Hepatocyte (in vitro differentiated cells): ENCODE data around the gene PNO1. TPM values are rescaled to one million over a fixed set of nuclear protein-coding genes. Genes with fewer than 3 reads are reported as not detected.

Experiments
- DNase-seq: peaks from one replicate; pipeline ENCODE4 v3.0.0-alpha.2; 2016; ENCODE audit warnings: low spot score
- H2AFZ ChIP-seq: fragments of 200-600 bp; sonication (generic); 2 replicates; pipeline ENCODE4 v1.6.0; 2016; ENCODE audit warnings: antibody characterized with exemption, mild to moderate bottlenecking
- H3K27ac ChIP-seq: fragments of 200-600 bp; sonication (generic); 2 replicates; pipeline ENCODE4 v1.5.1; 2016; ENCODE audit warnings: mild to moderate bottlenecking
- H3K27me3 ChIP-seq: fragments of 200-600 bp; sonication (generic); 2 replicates; pipeline ENCODE4 v1.6.1; 2016
- H3K36me3 ChIP-seq: fragments of 200-600 bp; sonication (generic); replicated peaks from 2 replicates; pipeline ENCODE4 v1.5.1; 2016; ENCODE audit warnings: low read depth; ENCODE audit not compliant: insufficient read depth
- H3K4me1 ChIP-seq: fragments of 200-600 bp; sonication (generic); 2 replicates; pipeline ENCODE4 v1.5.1; 2016; ENCODE audit warnings: mild to moderate bottlenecking, moderate library complexity; ENCODE audit not compliant: insufficient read depth
- H3K4me2 ChIP-seq: fragments of 200-600 bp; sonication (generic); 2 replicates; pipeline ENCODE4 v1.6.0; 2016
- H3K4me3 ChIP-seq: fragments of 200-600 bp; sonication (generic); 2 replicates; pipeline ENCODE4 v1.5.1; 2016; ENCODE audit warnings: mild to moderate bottlenecking
- H3K79me2 ChIP-seq: fragments of 200-600 bp; sonication (generic); 2 replicates; pipeline ENCODE4 v1.6.0; 2017; ENCODE audit warnings: mild to moderate bottlenecking
- H3K9me2 ChIP-seq: fragments of 200-600 bp; sonication (generic); replicated peaks from 2 replicates; pipeline ENCODE4 v1.6.0; 2017; ENCODE audit warnings: mild to moderate bottlenecking; ENCODE audit not compliant: insufficient read depth
- H3K9me3 ChIP-seq: fragments of 200-600 bp; sonication (generic); 2 replicates; pipeline ENCODE4 v1.5.1; 2016; ENCODE audit warnings: low read depth, mild to moderate bottlenecking
- H4K20me1 ChIP-seq: fragments of 200-600 bp; sonication (generic); 2 replicates; pipeline ENCODE4 v1.6.0; 2016; ENCODE audit warnings: mild to moderate bottlenecking; ENCODE audit not compliant: insufficient read depth, poor library complexity, severe bottlenecking
- EZH2 ChIP-seq: fragments of 200-600 bp; sonication (generic); IDR thresholded peaks from 2 replicates; pipeline ENCODE4 v1.6.1; 2016; ENCODE audit warnings: antibody characterized with exemption, mild to moderate bottlenecking, borderline replicate concordance
- EZH2phosphoT487 ChIP-seq: fragments of 200-600 bp; sonication (generic); IDR thresholded peaks from one replicate; pipeline ENCODE4 v1.6.1; 2018; ENCODE audit warnings: antibody characterized with exemption, mild to moderate bottlenecking, low read depth, moderate library complexity; ENCODE audit not compliant: unreplicated experiment, severe bottlenecking
- WGBS: methylation state at CpG from one replicate; pipeline ENCODE4 v1.1.6; 2016; ENCODE audit warnings: low lambda C conversion rate; ENCODE audit errors: missing lambda C conversion rate; 5-methylcytosine and 5-hydroxymethylcytosine counted together
- polyA plus RNA-seq: library from polyadenylated mRNA; unstranded; fragments of >200 nt; fragmentation: Nextera tagmentation; extraction: Ambion mirVana; gene quantifications from 2 replicates; pipeline ENCODE4 v1.2.1, GENCODE V29; 2016
- total RNA-seq: library from RNA; depleted of rRNA; stranded (reverse); fragments of >200 nt; gene quantifications from 2 replicates; pipeline ENCODE4 v1.2.3, GENCODE V29; 2014
- TF ChIP-seq, protein P1 (sequence below): fragments of 200-600 bp; sonication (generic); IDR thresholded peaks from 2 replicates; pipeline ENCODE4 v1.5.1; 2016; ENCODE audit warnings: antibody characterized with exemption, mild to moderate bottlenecking; ENCODE audit not compliant: poor library complexity

PNO1 gene
- total and polyA plus RNA-seq, 2 experiments from 2014 or later: 15.5 to 22.9 TPM

DNA sequence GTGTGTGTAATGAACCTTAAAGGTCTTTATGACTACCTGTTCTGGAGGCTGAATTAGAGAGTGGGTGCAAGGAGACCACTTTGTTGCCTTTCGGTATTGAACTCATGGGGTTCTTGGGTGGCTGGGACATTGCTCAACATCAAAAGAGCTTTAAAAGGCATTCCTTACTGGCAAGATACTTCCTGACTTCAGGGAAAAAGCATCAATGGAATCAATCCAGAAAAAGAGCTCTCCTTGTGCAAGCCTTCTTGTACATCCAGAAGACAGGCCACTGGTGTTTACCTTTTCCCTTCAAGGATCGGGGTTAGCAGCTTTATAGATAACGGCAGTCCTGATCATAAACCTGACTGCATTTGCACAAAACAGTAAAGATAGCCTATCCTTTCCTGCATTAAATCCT is 9.5 kb downstream of the PNO1 start:
- H2AFZ ChIP-seq: no peak overlapping the region
- TF ChIP-seq EZH2phosphoT487: no peak
- TF ChIP-seq, protein P1, sequence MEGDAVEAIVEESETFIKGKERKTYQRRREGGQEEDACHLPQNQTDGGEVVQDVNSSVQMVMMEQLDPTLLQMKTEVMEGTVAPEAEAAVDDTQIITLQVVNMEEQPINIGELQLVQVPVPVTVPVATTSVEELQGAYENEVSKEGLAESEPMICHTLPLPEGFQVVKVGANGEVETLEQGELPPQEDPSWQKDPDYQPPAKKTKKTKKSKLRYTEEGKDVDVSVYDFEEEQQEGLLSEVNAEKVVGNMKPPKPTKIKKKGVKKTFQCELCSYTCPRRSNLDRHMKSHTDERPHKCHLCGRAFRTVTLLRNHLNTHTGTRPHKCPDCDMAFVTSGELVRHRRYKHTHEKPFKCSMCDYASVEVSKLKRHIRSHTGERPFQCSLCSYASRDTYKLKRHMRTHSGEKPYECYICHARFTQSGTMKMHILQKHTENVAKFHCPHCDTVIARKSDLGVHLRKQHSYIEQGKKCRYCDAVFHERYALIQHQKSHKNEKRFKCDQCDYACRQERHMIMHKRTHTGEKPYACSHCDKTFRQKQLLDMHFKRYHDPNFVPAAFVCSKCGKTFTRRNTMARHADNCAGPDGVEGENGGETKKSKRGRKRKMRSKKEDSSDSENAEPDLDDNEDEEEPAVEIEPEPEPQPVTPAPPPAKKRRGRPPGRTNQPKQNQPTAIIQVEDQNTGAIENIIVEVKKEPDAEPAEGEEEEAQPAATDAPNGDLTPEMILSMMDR: no peak
- no peak for TF ChIP-seq EZH2
- no peaks in the 10 kb centered on the region for H3K27me3 ChIP-seq
- H3K79me2 ChIP-seq: no peaks in the 10 kb centered on the region
- WGBS: 47% methylated on average over 3 of the region's 3 CpGs
- H3K4me2 ChIP-seq: no peak overlapping the region
- H3K4me1 ChIP-seq: no peaks in the 10 kb centered on the region
- no peaks in the 10 kb centered on the region for H3K9me3 ChIP-seq
- no peaks in the 10 kb centered on the region for H4K20me1 ChIP-seq
- no peaks in the 10 kb centered on the region for H3K9me2 ChIP-seq
- no peak for DNase-seq
- H3K36me3 ChIP-seq: no peaks in the 10 kb centered on the region
- no peak overlapping the region for H3K4me3 ChIP-seq
- no peak overlapping the region for H3K27ac ChIP-seq

DNA sequence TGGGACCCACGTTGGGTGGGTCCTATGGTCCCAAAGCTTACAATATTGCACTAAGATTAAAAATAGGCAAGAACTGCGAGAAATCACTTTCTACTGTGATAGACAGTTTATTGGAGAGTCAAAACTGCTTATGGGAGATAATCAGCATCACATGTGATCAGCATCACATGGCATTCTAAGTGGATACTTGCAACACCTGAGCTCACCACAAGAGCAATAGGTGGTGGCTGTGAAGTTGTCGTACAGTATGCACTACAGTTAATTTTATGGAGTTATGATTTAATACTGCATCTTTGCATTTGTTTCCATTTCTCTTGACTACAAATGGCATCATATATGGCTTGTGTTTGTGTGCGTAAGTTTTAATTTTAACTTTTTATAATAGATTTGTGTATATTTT is 11.6 kb downstream of the PNO1 start:
- Histone ChIP-seq H3K4me3 (no peak overlapping the region), H3K9me2 (no peaks in the 10 kb centered on the region), H2AFZ (no peak overlapping the region), H3K79me2 (no peaks in the 10 kb centered on the region), H4K20me1 (no peaks in the 10 kb centered on the region), H3K4me2 (no peak overlapping the region), H3K9me3 (no peaks in the 10 kb centered on the region), H3K27me3 (no peaks in the 10 kb centered on the region), H3K36me3 (no peaks in the 10 kb centered on the region), H3K27ac (no peak overlapping the region), H3K4me1 (no peaks in the 10 kb centered on the region)
- WGBS: 96% methylated on average over 4 of the region's 4 CpGs
- DNase-seq: no peak
- TF ChIP-seq EZH2phosphoT487 (no peak), EZH2 (no peak)
- TF ChIP-seq, protein P1: no peak

DNA sequence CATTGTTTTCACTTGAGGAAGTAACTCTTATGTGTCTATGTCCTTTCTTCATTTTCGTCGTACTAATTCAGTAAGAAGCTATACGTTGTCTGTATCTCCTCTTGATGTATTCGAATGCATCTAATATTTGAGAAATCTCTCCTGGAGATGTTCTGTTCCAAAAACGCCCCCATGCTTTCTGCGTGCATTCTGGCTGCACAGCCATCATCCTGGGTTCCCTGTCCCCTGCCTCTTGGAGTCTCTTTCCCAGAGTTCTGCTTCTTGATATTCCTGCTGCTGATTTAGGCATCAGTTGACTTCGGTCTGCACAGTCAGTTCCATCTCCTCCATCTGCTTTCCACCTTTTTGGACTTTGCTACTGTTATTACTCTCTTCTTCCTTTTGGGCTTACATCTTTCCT is 13.5 kb downstream of the PNO1 start:
- no peak overlapping the region for H3K4me2 ChIP-seq
- no peaks in the 10 kb centered on the region for H3K36me3 ChIP-seq
- H3K27ac ChIP-seq: no peak overlapping the region
- no peak for TF ChIP-seq EZH2
- TF ChIP-seq, protein P1: no peak
- TF ChIP-seq EZH2phosphoT487: no peak
- no peaks in the 10 kb centered on the region for H3K79me2 ChIP-seq
- H3K9me2 ChIP-seq: no peaks in the 10 kb centered on the region
- H3K9me3 ChIP-seq: no peaks in the 10 kb centered on the region
- H3K4me3 ChIP-seq: no peak overlapping the region
- no peak overlapping the region for H2AFZ ChIP-seq
- no peaks in the 10 kb centered on the region for H3K27me3 ChIP-seq
- WGBS: 98% methylated on average over 7 of the region's 7 CpGs
- DNase-seq: no peak
- no peaks in the 10 kb centered on the region for H4K20me1 ChIP-seq
- H3K4me1 ChIP-seq: no peaks in the 10 kb centered on the region

DNA sequence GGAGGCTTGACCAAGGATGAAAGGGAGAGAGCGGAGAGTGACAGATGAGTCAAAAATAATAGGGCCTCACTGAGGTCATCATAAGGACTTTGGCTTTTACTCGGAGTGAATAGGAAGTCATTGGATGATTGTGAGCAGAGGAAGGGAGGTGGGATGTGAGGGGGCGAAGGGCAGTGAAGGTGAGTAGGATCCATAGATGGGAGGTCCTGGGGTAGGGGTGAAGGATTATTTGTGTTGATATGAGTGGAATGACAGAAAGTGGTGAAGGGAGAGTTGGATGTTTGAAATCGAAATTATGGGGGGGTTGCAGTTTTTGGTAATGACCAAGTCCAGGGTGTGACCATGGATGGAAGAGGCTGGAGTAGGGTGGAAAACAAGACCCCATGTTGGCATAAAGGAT is 14.0 kb downstream of the PNO1 start:
- no peak overlapping the region for H2AFZ ChIP-seq
- no peaks in the 10 kb centered on the region for H3K36me3 ChIP-seq
- no peak overlapping the region for H3K27ac ChIP-seq
- H3K4me3 ChIP-seq: no peak overlapping the region
- no peak overlapping the region for H3K4me2 ChIP-seq
- TF ChIP-seq EZH2phosphoT487 (no peak), EZH2 (no peak)
- TF ChIP-seq, protein P1: no peak
- H3K4me1 ChIP-seq: no peaks in the 10 kb centered on the region
- no peaks in the 10 kb centered on the region for H4K20me1 ChIP-seq
- DNase-seq: no peak
- H3K9me2 ChIP-seq: no peaks in the 10 kb centered on the region
- no peaks in the 10 kb centered on the region for H3K9me3 ChIP-seq
- no peaks in the 10 kb centered on the region for H3K27me3 ChIP-seq
- H3K79me2 ChIP-seq: no peaks in the 10 kb centered on the region
- 88% methylated on average over 4 of the region's 4 CpGs for WGBS
